Measurements from ENCODE around the gene LILRA5.
"Not testable (repeated sequence)": the region's sequence is repeated elsewhere in the genome, so short reads cannot be mapped to it uniquely, and the experiment has no call there.

Gene LILRA5

DNA sequence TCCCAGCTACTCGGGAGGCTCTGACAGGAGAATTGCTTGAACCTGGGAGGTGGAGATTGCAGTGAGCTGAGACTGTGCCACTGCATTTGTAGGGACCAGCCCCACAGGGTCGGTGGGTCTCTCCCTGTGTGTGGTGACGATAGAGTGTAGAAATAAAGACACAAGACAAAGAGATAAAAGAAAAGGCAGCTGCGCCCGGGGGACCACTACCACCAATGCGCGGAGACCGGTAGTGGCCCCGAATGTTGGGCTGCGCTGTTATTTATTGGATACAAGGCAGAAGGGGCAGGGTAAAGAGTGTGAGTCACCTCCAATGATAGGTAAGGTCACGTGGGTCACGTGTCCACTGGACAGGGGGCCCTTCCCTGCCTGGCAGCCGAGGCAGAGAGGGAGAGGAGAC, 9.3 kb upstream of the LILRA5 start:
- WGBS, 2 experiments = 93 to 96% methylated on average over 10 of the region's 13 CpGs
- H3K4me1 ChIP-seq (ENCODE audit: control insufficient read depth, insufficient read depth, low read length); H3K36me3 ChIP-seq (ENCODE audit: control insufficient read depth, insufficient read depth, low read length); H3K27ac ChIP-seq (ENCODE audit: insufficient read depth, low read depth, low read length, poor library complexity, severe bottlenecking); H3K27me3 ChIP-seq (ENCODE audit: control insufficient read depth, insufficient read depth, low read length, poor library complexity, severe bottlenecking); H3K9me3 ChIP-seq (ENCODE audit: control insufficient read depth, low read length); H3K4me3 ChIP-seq (ENCODE audit: insufficient read depth, low read depth, low read length): not testable (repeated sequence)

DNA sequence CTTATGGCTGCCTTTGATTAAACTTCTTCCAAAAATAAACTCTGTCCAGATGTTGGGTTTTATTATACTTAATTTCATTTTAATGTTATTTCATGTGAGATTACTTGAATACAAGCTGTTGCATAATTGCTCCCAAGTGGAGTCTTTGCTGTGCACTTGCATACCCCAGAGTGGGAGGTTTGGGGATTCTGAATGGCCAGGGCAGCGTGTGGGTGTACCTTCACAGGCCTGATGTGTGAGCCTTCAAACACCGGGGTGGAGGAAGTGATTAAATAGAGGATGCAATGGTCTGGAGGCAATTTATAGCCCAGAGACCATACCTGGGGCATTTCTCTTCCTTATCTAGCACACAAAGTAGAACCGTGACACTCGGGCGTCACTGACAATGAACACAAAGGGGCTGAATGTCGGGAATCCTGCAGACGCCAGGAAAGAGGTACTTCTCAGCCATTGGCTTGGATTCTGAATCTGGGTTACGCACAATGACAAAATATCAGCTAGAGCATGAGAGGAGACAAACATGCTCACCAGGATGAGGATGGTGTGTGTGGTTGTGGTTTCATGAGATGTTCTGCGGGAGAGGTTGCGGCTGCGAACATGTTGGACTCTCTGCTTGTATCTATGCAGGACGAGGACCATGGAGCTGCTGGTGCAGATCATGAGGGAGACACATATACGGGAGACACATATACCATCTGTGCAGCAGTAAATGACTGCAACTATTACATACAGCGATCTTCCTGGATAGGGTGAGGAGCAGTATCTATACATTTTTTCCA, 7.1 kb upstream of the LILRA5 start:
- Histone ChIP-seq H3K27ac (ENCODE audit: insufficient read depth, low read depth, low read length, poor library complexity, severe bottlenecking) (no peak overlapping the region), H3K9me3 (ENCODE audit: control insufficient read depth, low read length) (peaks cover 2% of the 10 kb centered on the region), H3K36me3 (ENCODE audit: control insufficient read depth, insufficient read depth, low read length) (no peaks in the 10 kb centered on the region), H3K4me3 (ENCODE audit: insufficient read depth, low read depth, low read length) (no peak overlapping the region), H3K4me1 (ENCODE audit: control insufficient read depth, insufficient read depth, low read length) (no peaks in the 10 kb centered on the region), H3K27me3 (ENCODE audit: control insufficient read depth, insufficient read depth, low read length, poor library complexity, severe bottlenecking) (no peaks in the 10 kb centered on the region)
- 90 to 93% methylated on average over 13 to 14 of the region's 14 CpGs for WGBS, 2 experiments

DNA sequence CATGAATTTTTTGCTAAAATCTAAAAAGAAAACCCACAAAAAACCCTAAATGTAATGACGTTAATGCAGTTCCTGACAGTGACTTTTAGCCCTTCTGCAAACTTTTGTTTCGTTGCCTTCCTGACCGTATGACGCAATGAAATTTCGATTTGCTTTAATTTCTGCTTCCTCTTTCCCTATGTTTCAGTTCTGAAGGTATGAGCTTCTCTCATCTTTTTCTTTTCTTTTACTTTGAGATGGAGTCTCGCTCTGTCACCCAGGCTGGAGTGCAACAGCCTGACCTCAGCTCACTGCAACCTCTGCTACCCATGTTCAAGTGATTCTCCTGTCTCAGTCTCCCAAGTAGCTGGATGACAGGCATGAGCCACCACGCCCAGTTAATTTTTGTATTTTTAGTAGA, 6.1 kb upstream of the LILRA5 start:
- peaks cover 2% of the 10 kb centered on the region for H3K9me3 ChIP-seq (ENCODE audit: control insufficient read depth, low read length)
- no peaks in the 10 kb centered on the region for H3K4me1 ChIP-seq (ENCODE audit: control insufficient read depth, insufficient read depth, low read length)
- no peak overlapping the region for H3K27ac ChIP-seq (ENCODE audit: insufficient read depth, low read depth, low read length, poor library complexity, severe bottlenecking)
- no peaks in the 10 kb centered on the region for H3K27me3 ChIP-seq (ENCODE audit: control insufficient read depth, insufficient read depth, low read length, poor library complexity, severe bottlenecking)
- H3K36me3 ChIP-seq (ENCODE audit: control insufficient read depth, insufficient read depth, low read length) = no peaks in the 10 kb centered on the region
- no peak overlapping the region for H3K4me3 ChIP-seq (ENCODE audit: insufficient read depth, low read depth, low read length)
- WGBS, 2 experiments = 87 to 92% methylated on average over 7 of the region's 7 CpGs

GRCh38 chr19:54317965-54318240, 4.9 kb upstream of the LILRA5 start:
- H3K27me3 ChIP-seq (ENCODE audit: control insufficient read depth, insufficient read depth, low read length, poor library complexity, severe bottlenecking) = no peaks in the 10 kb centered on the region
- WGBS, 2 experiments = 96 to 98% methylated on average over 9 of the region's 9 CpGs
- H3K27ac ChIP-seq (ENCODE audit: insufficient read depth, low read depth, low read length, poor library complexity, severe bottlenecking) = no peak overlapping the region
- no peaks in the 10 kb centered on the region for H3K4me1 ChIP-seq (ENCODE audit: control insufficient read depth, insufficient read depth, low read length)
- H3K4me3 ChIP-seq (ENCODE audit: insufficient read depth, low read depth, low read length) = no peak overlapping the region
- peaks cover 2% of the 10 kb centered on the region for H3K9me3 ChIP-seq (ENCODE audit: control insufficient read depth, low read length)
- no peaks in the 10 kb centered on the region for H3K36me3 ChIP-seq (ENCODE audit: control insufficient read depth, insufficient read depth, low read length)

GRCh38 chr19:54317108-54317964, 4.4 kb upstream of the LILRA5 start:
- H3K4me1 ChIP-seq (ENCODE audit: control insufficient read depth, insufficient read depth, low read length) = no peaks in the 10 kb centered on the region
- peaks cover 2% of the 10 kb centered on the region for H3K9me3 ChIP-seq (ENCODE audit: control insufficient read depth, low read length)
- no peaks in the 10 kb centered on the region for H3K36me3 ChIP-seq (ENCODE audit: control insufficient read depth, insufficient read depth, low read length)
- no peaks in the 10 kb centered on the region for H3K27me3 ChIP-seq (ENCODE audit: control insufficient read depth, insufficient read depth, low read length, poor library complexity, severe bottlenecking)
- H3K27ac ChIP-seq (ENCODE audit: insufficient read depth, low read depth, low read length, poor library complexity, severe bottlenecking) = no peak overlapping the region
- no peak overlapping the region for H3K4me3 ChIP-seq (ENCODE audit: insufficient read depth, low read depth, low read length)
- WGBS, 2 experiments = 84 to 87% methylated on average over 29 of the region's 29 CpGs

DNA sequence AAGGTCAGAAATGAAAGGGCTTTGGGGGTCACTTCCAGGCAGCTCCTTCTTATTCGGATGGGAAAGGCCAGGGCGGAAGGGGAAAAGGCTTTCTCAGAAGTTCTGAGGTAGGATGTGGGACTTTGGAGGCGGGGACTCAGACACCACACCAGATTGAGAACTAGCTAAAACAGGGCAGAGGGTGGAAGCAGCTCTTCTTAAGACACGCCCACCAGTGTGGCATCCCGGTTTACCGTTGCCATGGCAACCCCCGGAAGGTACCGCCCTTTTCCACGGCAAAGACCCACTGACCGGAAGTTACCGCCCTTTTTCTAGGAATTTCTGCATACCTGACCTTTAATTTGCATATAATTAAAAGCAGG, 3.8 kb upstream of the LILRA5 start:
- no peak overlapping the region for H3K4me3 ChIP-seq (ENCODE audit: insufficient read depth, low read depth, low read length)
- H3K36me3 ChIP-seq (ENCODE audit: control insufficient read depth, insufficient read depth, low read length) = no peaks in the 10 kb centered on the region
- WGBS, 2 experiments = 74 to 82% methylated on average over 11 of the region's 11 CpGs
- H3K27ac ChIP-seq (ENCODE audit: insufficient read depth, low read depth, low read length, poor library complexity, severe bottlenecking) = no peak overlapping the region
- H3K9me3 ChIP-seq (ENCODE audit: control insufficient read depth, low read length) = peaks cover 2% of the 10 kb centered on the region
- H3K4me1 ChIP-seq (ENCODE audit: control insufficient read depth, insufficient read depth, low read length) = no peaks in the 10 kb centered on the region
- no peaks in the 10 kb centered on the region for H3K27me3 ChIP-seq (ENCODE audit: control insufficient read depth, insufficient read depth, low read length, poor library complexity, severe bottlenecking)

DNA sequence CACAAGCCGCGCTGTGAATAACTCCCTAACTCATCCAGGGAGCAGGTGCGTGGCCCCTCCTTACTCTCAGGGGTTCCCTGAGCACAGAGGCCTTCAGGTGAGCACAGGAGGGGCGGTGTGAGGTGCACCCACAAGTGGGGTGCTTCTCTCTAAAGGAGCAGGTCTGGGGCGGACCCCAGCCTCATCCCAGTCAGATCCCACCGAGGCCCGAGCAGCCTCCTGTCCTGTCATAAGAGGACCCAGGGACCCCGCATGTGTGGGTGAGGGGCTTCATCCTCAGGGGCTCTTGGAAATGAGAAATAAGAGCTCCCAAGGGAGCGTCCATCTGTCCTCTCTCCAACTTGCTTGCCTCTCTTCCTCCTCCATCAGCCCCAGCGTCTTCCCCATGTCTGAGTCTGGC, 3.0 kb upstream of the LILRA5 start:
- Histone ChIP-seq H3K4me3 (ENCODE audit: insufficient read depth, low read depth, low read length) (no peak overlapping the region), H3K27ac (ENCODE audit: insufficient read depth, low read depth, low read length, poor library complexity, severe bottlenecking) (no peak overlapping the region), H3K36me3 (ENCODE audit: control insufficient read depth, insufficient read depth, low read length) (no peaks in the 10 kb centered on the region), H3K9me3 (ENCODE audit: control insufficient read depth, low read length) (no peaks in the 10 kb centered on the region), H3K4me1 (ENCODE audit: control insufficient read depth, insufficient read depth, low read length) (no peaks in the 10 kb centered on the region), H3K27me3 (ENCODE audit: control insufficient read depth, insufficient read depth, low read length, poor library complexity, severe bottlenecking) (no peaks in the 10 kb centered on the region)
- 89 to 93% methylated on average over 10 of the region's 10 CpGs for WGBS, 2 experiments

- no peaks in the 10 kb centered on the region for H3K36me3 ChIP-seq (ENCODE audit: control insufficient read depth, insufficient read depth, low read length)
- no peak overlapping the region for H3K27ac ChIP-seq (ENCODE audit: insufficient read depth, low read depth, low read length, poor library complexity, severe bottlenecking)
- H3K27me3 ChIP-seq (ENCODE audit: control insufficient read depth, insufficient read depth, low read length, poor library complexity, severe bottlenecking) = no peaks in the 10 kb centered on the region
- no peak overlapping the region for H3K4me3 ChIP-seq (ENCODE audit: insufficient read depth, low read depth, low read length)
- no peaks in the 10 kb centered on the region for H3K4me1 ChIP-seq (ENCODE audit: control insufficient read depth, insufficient read depth, low read length)
- H3K9me3 ChIP-seq (ENCODE audit: control insufficient read depth, low read length) = no peaks in the 10 kb centered on the region
- WGBS, 2 experiments = 83% methylated on average over 6 of the region's 6 CpGs
Observed at GRCh38 chr19:54312011-54312410, 955 bp downstream of the LILRA5 start.

- Histone ChIP-seq H3K27me3 (ENCODE audit: control insufficient read depth, insufficient read depth, low read length, poor library complexity, severe bottlenecking) (no peaks in the 10 kb centered on the region), H3K9me3 (ENCODE audit: control insufficient read depth, low read length) (no peaks in the 10 kb centered on the region), H3K4me1 (ENCODE audit: control insufficient read depth, insufficient read depth, low read length) (no peaks in the 10 kb centered on the region), H3K36me3 (ENCODE audit: control insufficient read depth, insufficient read depth, low read length) (no peaks in the 10 kb centered on the region), H3K4me3 (ENCODE audit: insufficient read depth, low read depth, low read length) (no peak overlapping the region), H3K27ac (ENCODE audit: insufficient read depth, low read depth, low read length, poor library complexity, severe bottlenecking) (no peak overlapping the region)
- WGBS, 2 experiments = 84 to 86% methylated on average over 4 to 5 of the region's 5 CpGs
Observed at GRCh38 chr19:54311486-54311885, 1.5 kb downstream of the LILRA5 start.

DNA sequence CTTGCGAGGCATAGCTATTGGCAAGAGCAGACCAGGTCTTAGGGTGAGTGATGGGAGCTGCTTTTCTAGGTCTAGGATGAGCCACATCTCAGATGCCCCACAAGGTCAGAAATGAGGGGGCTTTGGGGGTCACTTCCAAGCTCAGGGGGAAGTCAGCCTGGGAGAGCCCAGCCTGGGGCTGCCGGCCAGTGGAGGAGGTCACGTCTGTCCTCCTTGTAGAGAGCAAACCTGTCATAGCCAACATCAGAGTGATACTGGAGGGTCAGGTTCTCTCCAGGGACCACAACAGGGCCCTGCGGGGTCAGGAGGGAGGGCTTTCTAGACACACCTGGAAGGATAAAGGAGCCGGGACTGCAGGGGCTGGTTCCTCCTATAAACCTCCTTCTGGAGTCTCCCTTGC, 2.4 kb downstream of the LILRA5 start:
- H3K4me3 ChIP-seq (ENCODE audit: insufficient read depth, low read depth, low read length) = no peak overlapping the region
- WGBS, 2 experiments = 68 to 70% methylated on average over 5 of the region's 5 CpGs
- no peaks in the 10 kb centered on the region for H3K27me3 ChIP-seq (ENCODE audit: control insufficient read depth, insufficient read depth, low read length, poor library complexity, severe bottlenecking)
- no peaks in the 10 kb centered on the region for H3K9me3 ChIP-seq (ENCODE audit: control insufficient read depth, low read length)
- H3K4me1 ChIP-seq (ENCODE audit: control insufficient read depth, insufficient read depth, low read length) = no peaks in the 10 kb centered on the region
- H3K36me3 ChIP-seq (ENCODE audit: control insufficient read depth, insufficient read depth, low read length) = no peaks in the 10 kb centered on the region
- no peak overlapping the region for H3K27ac ChIP-seq (ENCODE audit: insufficient read depth, low read depth, low read length, poor library complexity, severe bottlenecking)
